Stimulated activated naive CD8-positive, alpha-beta T cell treated with anti-CD3 and anti-CD28 coated beads, Interleukin-15, Interleukin-2, amounts not matched to agents 100 U/mL and 50 U/mL, for 24 hours (primary cell): Measurements from ENCODE around the gene SERPINA12.
"Not testable (repeated sequence)": the region's sequence is repeated elsewhere in the genome, so short reads cannot be mapped to it uniquely, and the experiment has no call there.

Experiments
- ATAC-seq: fragments of 150-1000 bp; cut with Tn5 transposase; one replicate; pipeline ENCODE4 v1.10.0; 2021
- DNase-seq: peaks from one replicate; pipeline ENCODE4 v3.0.0; 2021

Gene SERPINA12

GRCh38 chr14:94536836-94537235, 27.6 kb upstream of the SERPINA12 start:
- ATAC-seq (no peak), DNase-seq (no peak)

DNA sequence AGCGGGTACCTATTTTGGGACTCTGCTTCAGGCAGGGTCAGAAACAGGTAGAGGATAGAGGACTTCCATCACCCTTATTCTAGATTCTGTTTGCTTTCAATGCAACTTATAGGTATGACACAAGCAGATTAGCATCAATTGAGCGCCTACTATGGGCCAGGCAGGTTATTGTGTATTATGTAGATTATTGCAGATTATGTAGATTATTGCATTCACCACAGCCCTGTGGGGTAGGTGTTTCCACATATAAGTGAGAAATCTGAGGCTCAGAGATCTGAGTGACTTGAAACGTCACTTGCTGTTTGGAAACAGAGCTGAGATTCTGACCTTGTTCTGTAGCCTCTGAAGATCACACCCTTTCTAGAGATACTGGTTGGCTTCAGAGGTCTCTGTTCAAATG, 26.2 kb upstream of the SERPINA12 start:
- no peak for DNase-seq

GRCh38 chr14:94532447-94532846, 23.2 kb upstream of the SERPINA12 start:
- no peak for DNase-seq
- no peak for ATAC-seq

More for the DNA sequence above, 26.2 kb upstream of the SERPINA12 start:
- no peak for ATAC-seq

DNA sequence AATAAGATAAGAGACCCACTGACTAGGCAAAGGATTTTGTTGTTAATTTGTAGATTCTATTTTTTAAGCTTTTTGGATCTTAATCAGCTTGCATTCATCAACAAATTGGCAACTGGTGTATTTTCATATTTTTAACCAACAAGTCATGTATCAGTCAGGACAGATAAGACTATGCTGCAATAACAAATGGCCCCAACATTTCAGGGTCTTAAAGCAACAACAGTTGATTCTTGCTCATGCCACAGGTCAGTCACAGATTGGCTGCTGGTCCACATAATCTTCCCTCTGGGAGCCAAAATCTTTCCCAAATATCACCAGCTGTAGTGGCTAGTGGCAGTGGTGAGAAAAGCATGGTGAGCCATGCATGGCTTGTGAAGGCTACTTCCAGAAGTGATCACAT, 21.9 kb upstream of the SERPINA12 start:
- ATAC-seq = no peak
- DNase-seq = no peak

GRCh38 chr14:94524093-94524492, 14.8 kb upstream of the SERPINA12 start:
- no peak for DNase-seq
- no peak for ATAC-seq

DNA sequence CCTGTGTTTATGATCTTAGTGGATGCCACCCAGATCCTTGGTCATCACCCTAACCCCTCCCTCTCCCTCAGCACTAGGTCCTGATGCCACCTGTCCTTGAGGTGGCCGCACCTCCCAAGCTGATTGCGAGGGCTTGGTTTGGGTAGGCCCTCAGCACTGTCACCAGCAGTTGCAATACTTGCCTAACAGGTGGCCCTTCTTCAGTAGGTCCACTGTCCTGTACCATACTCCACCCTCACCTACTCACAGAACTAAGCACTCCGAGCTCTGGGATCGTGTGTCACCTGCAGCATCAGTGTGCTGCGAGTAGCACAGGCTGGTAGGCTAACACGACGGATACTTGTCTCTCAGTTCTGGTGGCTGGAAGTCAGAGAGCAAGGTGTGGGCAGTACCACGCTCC, 14.0 kb upstream of the SERPINA12 start:
- DNase-seq (no peak), ATAC-seq (no peak)

DNA sequence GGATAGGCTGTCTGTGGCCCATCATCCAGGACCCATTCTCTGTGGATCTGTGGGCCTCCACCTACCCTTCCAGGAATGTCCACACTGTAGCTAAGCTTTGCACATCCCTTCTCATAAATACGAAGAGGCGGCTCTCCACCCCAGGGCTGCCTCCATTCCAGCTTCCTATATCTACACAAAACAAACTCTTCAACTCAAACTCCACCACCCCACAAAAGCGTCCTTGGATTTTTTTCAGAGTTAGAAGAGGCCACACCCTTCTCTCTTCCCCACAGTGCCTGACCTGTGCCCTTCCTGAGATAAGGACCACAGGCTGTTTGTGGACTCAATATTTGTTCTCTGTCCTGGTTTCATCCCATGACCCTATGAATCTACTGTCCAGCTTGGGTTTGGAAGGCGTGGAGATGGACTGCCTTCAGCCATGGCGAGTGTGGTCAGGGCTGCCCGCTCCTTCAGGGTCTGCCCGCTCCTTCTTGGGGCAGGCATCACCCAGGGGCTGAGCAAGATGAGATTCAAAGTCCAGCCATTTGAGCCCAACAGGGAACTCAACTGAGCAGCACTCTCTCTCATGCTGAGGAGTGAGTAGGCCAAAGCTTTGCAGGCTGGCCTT, 13.0 kb upstream of the SERPINA12 start:
- DNase-seq (no peak), ATAC-seq (no peak)

DNA sequence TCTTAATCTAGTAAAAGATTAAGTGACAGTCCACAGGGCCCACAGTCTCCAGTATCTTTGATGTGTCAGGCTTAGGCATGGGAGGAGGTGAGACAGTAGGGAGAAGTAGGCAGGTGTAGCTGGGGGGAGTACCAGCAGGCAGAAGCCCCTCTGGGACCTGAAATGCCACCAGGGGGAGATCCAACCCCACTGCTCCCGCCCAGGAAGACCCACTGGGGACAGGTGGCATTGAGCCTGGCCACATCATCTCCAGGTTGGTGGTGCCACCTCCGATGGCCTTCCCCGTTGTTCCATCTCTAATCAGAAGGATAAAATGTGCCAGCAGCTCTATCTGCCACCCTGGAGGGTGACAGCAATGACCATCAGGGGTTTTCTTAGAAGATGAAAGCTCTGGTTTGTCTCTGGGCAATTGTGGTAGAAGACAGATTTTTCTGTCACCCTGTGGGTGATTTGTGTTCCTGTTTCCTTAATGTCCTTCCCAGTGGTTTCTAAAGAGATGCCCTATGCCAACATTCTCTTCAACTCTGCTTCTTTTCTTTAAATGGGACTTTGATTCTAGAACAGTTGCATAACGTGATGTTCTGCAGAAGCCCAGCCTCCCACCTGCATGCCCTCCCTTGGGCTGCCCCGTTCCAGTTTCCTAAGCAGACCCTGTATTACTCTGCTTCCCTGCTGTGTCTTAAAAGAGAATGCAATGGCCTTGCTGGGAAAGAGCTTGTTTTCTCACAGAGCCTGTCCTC, 12.3 kb upstream of the SERPINA12 start:
- DNase-seq = no peak
- no peak for ATAC-seq

- ATAC-seq (no peak), DNase-seq (no peak)
Observed at GRCh38 chr14:94517641-94518257, 8.5 kb upstream of the SERPINA12 start.

- DNase-seq = no peak
- ATAC-seq = no peak
Observed at GRCh38 chr14:94517248-94517640, 8.0 kb upstream of the SERPINA12 start.

DNA sequence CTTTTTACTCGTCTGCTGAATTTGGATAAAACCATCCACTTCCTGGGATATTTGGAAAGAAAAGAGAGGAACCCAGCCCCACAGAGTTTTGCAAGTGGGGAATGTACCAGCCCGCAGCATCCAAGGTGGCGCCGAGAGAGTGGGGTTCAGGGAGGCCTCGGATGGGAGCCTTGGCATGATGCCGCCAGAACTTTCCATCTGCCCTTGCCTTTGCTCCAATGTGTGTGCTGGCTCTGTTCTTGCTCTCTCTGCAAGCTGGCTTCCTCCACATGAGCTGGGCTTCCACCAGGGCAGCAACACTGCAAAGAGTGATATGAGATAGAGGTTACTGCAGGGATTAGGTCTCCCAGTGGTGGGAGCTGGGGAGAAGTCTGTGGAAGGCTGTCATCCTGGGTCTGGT, 6.6 kb upstream of the SERPINA12 start:
- no peak for ATAC-seq

GRCh38 chr14:94515426-94515825, 6.2 kb upstream of the SERPINA12 start:
- DNase-seq (no peak), ATAC-seq (no peak)

More for the DNA sequence above, 6.6 kb upstream of the SERPINA12 start:
- DNase-seq = no peak

GRCh38 chr14:94514351-94514750, 5.1 kb upstream of the SERPINA12 start:
- DNase-seq (no peak), ATAC-seq (no peak)

DNA sequence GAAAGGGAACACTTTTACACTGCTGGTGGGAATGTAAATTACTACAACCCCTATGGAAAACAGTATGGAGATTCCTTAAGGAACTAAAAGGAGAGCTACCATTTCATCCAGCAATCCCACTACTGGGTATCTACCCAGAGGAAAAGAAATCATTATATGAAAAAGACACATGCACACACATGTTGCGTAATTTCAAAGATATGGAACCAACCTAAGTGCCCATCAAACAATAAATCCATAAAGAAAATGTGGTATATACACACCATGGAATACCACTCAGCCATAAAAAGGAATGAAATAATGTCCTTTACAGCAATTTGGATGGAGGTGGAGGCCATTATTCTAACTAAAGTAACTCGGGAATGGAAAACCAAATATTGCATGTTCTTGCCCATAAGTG, 1.2 kb upstream of the SERPINA12 start:
- ATAC-seq, DNase-seq: not testable (repeated sequence)

GRCh38 chr14:94505641-94506040, 3.6 kb downstream of the SERPINA12 start:
- no peak for ATAC-seq
- DNase-seq = no peak

GRCh38 chr14:94505206-94505605, 4.1 kb downstream of the SERPINA12 start:
- DNase-seq (no peak), ATAC-seq (no peak)

DNA sequence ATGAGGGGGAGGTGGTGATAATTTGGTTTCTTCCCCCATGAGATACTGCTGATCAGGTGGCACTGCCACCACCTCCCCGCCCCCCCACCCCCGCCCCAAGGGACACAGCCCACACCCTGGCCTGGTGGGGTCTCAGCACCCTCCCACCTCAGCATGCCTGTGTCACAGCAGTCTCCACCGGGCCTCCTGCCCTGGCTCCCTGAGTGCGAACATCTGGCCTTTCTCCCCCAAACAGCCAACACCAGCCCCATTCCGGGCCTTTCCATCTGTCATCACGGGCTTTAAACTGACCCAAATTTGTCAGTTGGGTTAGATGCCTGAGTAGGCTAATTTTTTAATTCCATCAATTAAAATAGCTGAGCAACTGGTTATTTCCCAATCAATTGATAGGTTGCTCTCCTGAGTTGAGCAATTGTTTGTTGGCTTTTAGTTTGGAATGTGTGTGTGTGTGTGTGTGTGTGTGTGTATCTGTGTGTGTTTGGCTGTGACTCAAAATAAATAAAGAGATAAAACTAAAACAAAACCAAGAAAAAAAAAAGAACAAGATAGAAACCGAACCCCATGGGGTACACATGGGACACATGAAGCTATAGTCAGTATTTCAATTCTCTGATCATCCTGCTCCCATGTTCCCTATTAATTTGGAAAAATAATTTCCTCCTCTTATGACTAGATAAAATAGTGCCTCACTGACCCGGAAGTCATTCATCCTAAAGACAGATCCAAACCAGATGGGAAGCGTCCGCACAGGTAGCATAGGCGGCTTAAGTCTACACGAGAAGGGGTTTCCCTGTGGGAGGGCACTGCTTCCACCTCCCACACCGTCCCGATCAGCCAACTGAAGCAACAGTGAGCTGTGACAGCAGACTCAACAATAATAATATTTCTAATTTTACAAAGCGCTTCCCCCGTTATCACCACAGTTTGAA, 7.4 kb downstream of the SERPINA12 start:
- DNase-seq (no peak), ATAC-seq (no peak)

DNA sequence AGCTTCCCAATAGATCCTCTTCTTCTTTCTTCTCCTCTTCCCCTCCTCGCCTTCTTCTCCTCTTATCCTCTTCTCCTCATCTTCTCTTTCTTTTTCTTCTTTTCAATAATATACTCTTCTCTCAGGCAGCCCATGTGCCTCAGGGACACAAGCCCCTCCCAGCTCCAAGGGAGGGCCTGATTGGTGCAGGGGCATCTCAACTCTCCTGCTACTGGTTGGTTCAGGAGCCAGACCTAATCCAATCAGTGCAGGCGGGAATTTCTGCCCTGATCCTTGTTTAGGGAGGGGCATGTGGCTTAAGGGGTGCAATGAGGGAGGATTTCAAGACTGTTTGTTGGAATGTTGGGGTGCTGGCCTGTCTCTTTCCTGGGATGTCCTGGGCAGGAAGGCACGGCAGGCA, 9.0 kb downstream of the SERPINA12 start:
- ATAC-seq = no peak
- DNase-seq = no peak

DNA sequence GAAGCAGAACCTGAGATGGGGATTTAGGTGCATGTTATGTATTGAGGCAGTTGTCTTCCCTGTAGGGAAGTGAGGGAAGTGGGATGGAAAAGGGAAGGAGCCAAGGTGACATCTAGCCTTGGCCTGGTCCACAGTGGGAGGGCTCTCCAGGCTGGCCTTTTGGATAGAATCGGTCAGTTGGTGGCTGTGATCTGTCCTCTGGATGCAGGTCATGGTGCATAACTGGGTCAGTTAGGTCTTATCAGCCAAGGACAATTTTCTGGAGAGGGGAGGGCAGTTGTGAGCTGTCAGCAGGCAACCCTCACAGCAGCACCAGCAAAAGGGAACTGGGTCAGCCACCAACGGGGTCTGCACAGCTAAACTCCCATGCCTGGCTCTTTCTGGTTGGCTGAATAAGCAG, 9.6 kb downstream of the SERPINA12 start:
- ATAC-seq (no peak), DNase-seq (no peak)

DNA sequence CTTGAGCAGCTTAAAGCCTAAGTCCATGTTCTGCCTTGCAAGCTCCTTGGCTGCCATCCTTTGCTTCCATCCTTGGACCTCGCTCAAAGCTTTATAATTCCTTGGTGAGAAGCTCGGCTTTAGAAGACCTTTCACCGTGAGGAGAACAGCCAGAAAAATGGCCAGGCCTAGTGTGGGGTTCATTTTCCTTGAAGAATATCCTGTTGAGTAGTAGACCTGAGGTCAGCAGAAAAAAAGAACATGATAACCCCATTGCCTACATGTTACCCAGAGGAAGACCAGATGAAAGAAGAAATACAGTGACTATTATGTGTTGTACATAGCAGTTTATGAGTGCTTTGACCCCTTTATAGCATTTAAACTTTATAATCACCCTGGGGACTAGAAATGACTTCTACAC, 11.1 kb downstream of the SERPINA12 start:
- ATAC-seq (no peak), DNase-seq (no peak)

DNA sequence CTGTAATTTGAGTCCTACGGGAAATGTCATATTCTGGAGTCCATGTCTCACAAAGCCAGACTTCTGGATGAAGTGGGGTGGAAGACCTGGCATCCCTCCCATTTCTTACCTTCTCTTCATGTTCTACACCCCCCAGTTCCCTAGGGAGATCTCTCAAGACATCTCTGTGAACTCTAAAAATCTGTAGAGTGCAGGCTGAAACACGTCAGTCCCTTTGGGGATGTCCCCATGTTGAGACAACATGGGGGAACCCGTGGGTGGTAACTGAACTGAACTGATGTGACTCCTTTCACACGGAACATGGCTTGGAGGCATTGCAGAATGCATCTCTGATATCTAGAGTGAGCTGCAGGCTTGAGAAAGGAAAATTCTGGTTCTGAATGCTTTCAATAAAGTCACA, 15.2 kb downstream of the SERPINA12 start:
- ATAC-seq (no peak), DNase-seq (no peak)

GRCh38 chr14:94491511-94491910, 17.8 kb downstream of the SERPINA12 start:
- DNase-seq (no peak), ATAC-seq (no peak)

DNA sequence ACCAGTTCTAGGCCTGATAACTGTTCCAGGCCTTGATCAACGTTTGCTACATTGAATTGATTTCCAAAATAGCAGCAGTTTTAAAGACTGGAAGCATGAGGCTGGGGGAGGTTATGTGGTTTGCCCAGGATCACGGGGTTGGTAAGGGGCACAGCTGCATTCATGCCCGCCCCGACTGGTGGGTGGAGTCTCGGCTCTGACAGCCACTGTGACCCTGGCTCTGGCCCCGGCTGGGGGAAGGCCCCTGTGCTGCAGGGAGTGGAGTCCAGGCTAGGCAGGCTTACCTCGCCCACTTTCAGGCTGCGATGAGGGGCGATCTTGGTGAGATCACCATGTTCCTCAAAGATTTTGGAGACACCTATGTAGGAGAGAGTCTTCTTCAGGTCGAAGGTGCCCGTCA, 19.9 kb downstream of the SERPINA12 start:
- ATAC-seq (no peak), DNase-seq (no peak)
